Activated T-helper 17 cell treated with anti-CD3 and anti-CD28 coated beads, Interleukin-2, amount 50 U/mL, for 72 hours (primary cell): ENCODE results near the gene SRP68. TPM values are rescaled to one million over a fixed set of nuclear protein-coding genes. Genes with fewer than 3 reads are reported as not detected.
"Not testable (repeated sequence)": the region's sequence is repeated elsewhere in the genome, so short reads cannot be mapped to it uniquely, and the experiment has no call there.

Experiments used
- ATAC-seq: fragments of 150-1000 bp; cut with Tn5 transposase; replicated peaks from 2 replicates; pipeline ENCODE4 v1.10.0; 2021; ENCODE audit warnings: mild to moderate bottlenecking, moderate library complexity
- H3K27ac Mint-ChIP-seq: one replicate; pipeline ENCODE4 v1.8.0; 2022; ENCODE audit warnings: mixed read lengths
- H3K27me3 Mint-ChIP-seq: one replicate; pipeline ENCODE4 v1.8.0; 2022; ENCODE audit warnings: mixed read lengths
- H3K36me3 Mint-ChIP-seq: one replicate; pipeline ENCODE4 v1.8.0; 2022; ENCODE audit warnings: low read depth, mild to moderate bottlenecking, mixed read lengths
- H3K4me1 Mint-ChIP-seq: one replicate; pipeline ENCODE4 v1.8.0; 2022; ENCODE audit warnings: mixed read lengths
- H3K4me3 Mint-ChIP-seq: one replicate; pipeline ENCODE4 v1.8.0; 2022; ENCODE audit warnings: mild to moderate bottlenecking, mixed read lengths
- H3K9me3 Mint-ChIP-seq: one replicate; pipeline ENCODE4 v1.8.0; 2022; ENCODE audit warnings: mixed read lengths
- total RNA-seq, 2 donors: library from RNA; stranded (reverse); gene quantifications; one replicate each; pipeline ENCODE4 v1.2.3, GENCODE V29; 2022

Gene SRP68
- total RNA-seq, 2 donors from 2014 or later, result 109 to 117 TPM

- ATAC-seq, result no peak
- Mint-ChIP-seq H3K4me1 (peaks cover 30% of the 10 kb centered on the region), H3K9me3 (no peaks in the 10 kb centered on the region), H3K27me3 (no peaks in the 10 kb centered on the region), H3K36me3 (peaks cover 99% of the 10 kb centered on the region), H3K4me3 (peak overlapping the region; percentile 21), H3K27ac (peak overlapping the region; percentile 81)
Observed at GRCh38 chr17:76049239-76049638, 23.1 kb downstream of the SRP68 start.

GRCh38 chr17:76048711-76049110 lies 23.6 kb downstream of the SRP68 start:
- peaks cover 99% of the 10 kb centered on the region for H3K36me3 Mint-ChIP-seq
- ATAC-seq, result peak; percentile 39
- H3K4me1 Mint-ChIP-seq, result peaks cover 25% of the 10 kb centered on the region
- H3K4me3 Mint-ChIP-seq, result peak overlapping the region; percentile 21
- no peaks in the 10 kb centered on the region for H3K27me3 Mint-ChIP-seq
- no peaks in the 10 kb centered on the region for H3K9me3 Mint-ChIP-seq
- peak overlapping the region; percentile 81 for H3K27ac Mint-ChIP-seq

- no peak for ATAC-seq
- H3K36me3 Mint-ChIP-seq, result peaks cover 99% of the 10 kb centered on the region
- H3K4me1 Mint-ChIP-seq, result peaks cover 20% of the 10 kb centered on the region
- H3K27me3 Mint-ChIP-seq, result no peaks in the 10 kb centered on the region
- H3K9me3 Mint-ChIP-seq, result no peaks in the 10 kb centered on the region
- H3K27ac Mint-ChIP-seq, result peak overlapping the region; percentile 81
- no peak overlapping the region for H3K4me3 Mint-ChIP-seq
Observed at GRCh38 chr17:76048025-76048605, 24.2 kb downstream of the SRP68 start.

GRCh38 chr17:76046064-76046463 lies 26.3 kb downstream of the SRP68 start:
- no peak overlapping the region for H3K27ac Mint-ChIP-seq
- H3K27me3 Mint-ChIP-seq, result no peaks in the 10 kb centered on the region
- peaks cover 99% of the 10 kb centered on the region for H3K36me3 Mint-ChIP-seq
- peaks cover 15% of the 10 kb centered on the region for H3K4me1 Mint-ChIP-seq
- H3K4me3 Mint-ChIP-seq, result no peak overlapping the region
- no peaks in the 10 kb centered on the region for H3K9me3 Mint-ChIP-seq
- ATAC-seq, result no peak

- not testable (repeated sequence) for ATAC-seq, H3K9me3 Mint-ChIP-seq, H3K4me1 Mint-ChIP-seq, H3K27me3 Mint-ChIP-seq, H3K4me3 Mint-ChIP-seq
- Mint-ChIP-seq H3K27ac (peak overlapping the region; percentile 52), H3K36me3 (peaks cover 99% of the 10 kb centered on the region)
Observed at GRCh38 chr17:76044475-76045007, 27.8 kb downstream of the SRP68 start.

GRCh38 chr17:76042868-76043267 lies 29.4 kb downstream of the SRP68 start:
- H3K9me3 Mint-ChIP-seq, H3K4me3 Mint-ChIP-seq, ATAC-seq, H3K27ac Mint-ChIP-seq, H3K4me1 Mint-ChIP-seq, H3K27me3 Mint-ChIP-seq: not testable (repeated sequence)
- H3K36me3 Mint-ChIP-seq, result peaks cover 99% of the 10 kb centered on the region

GRCh38 chr17:76040376-76040775 lies 31.9 kb downstream of the SRP68 start:
- no peak overlapping the region for H3K27ac Mint-ChIP-seq
- no peak overlapping the region for H3K4me3 Mint-ChIP-seq
- no peak for ATAC-seq
- H3K27me3 Mint-ChIP-seq, result no peaks in the 10 kb centered on the region
- H3K9me3 Mint-ChIP-seq, result no peaks in the 10 kb centered on the region
- H3K36me3 Mint-ChIP-seq, result peaks cover 76% of the 10 kb centered on the region
- H3K4me1 Mint-ChIP-seq, result no peaks in the 10 kb centered on the region

- no peak for ATAC-seq
- Mint-ChIP-seq H3K4me3 (no peak overlapping the region), H3K36me3 (peaks cover 63% of the 10 kb centered on the region), H3K4me1 (no peaks in the 10 kb centered on the region), H3K27ac (peak overlapping the region; percentile 0), H3K27me3 (no peaks in the 10 kb centered on the region), H3K9me3 (no peaks in the 10 kb centered on the region)
Observed at GRCh38 chr17:76039121-76039520, 33.2 kb downstream of the SRP68 start.

GRCh38 chr17:76038050-76038449 lies 34.3 kb downstream of the SRP68 start:
- Mint-ChIP-seq H3K27ac (no peak overlapping the region), H3K36me3 (peaks cover 52% of the 10 kb centered on the region), H3K4me1 (no peaks in the 10 kb centered on the region), H3K4me3 (no peak overlapping the region), H3K27me3 (no peaks in the 10 kb centered on the region), H3K9me3 (no peaks in the 10 kb centered on the region)
- ATAC-seq, result no peak

GRCh38 chr17:76036497-76037261 lies 35.6 kb downstream of the SRP68 start:
- H3K36me3 Mint-ChIP-seq, result peaks cover 39% of the 10 kb centered on the region
- H3K27me3 Mint-ChIP-seq, result no peaks in the 10 kb centered on the region
- H3K27ac Mint-ChIP-seq, result no peak overlapping the region
- no peak overlapping the region for H3K4me3 Mint-ChIP-seq
- H3K4me1 Mint-ChIP-seq, result no peaks in the 10 kb centered on the region
- no peak for ATAC-seq
- H3K9me3 Mint-ChIP-seq, result no peaks in the 10 kb centered on the region

GRCh38 chr17:76034428-76035350 lies 37.6 kb downstream of the SRP68 start:
- Mint-ChIP-seq H3K9me3 (no peaks in the 10 kb centered on the region), H3K4me3 (no peak overlapping the region), H3K27ac (no peak overlapping the region), H3K36me3 (peaks cover 19% of the 10 kb centered on the region), H3K4me1 (peaks cover 2% of the 10 kb centered on the region), H3K27me3 (no peaks in the 10 kb centered on the region)
- ATAC-seq, result no peak

GRCh38 chr17:76033139-76033538 lies 39.2 kb downstream of the SRP68 start:
- Mint-ChIP-seq H3K27me3 (no peaks in the 10 kb centered on the region), H3K36me3 (peaks cover 3% of the 10 kb centered on the region), H3K4me1 (peaks cover 3% of the 10 kb centered on the region), H3K27ac (peak overlapping the region; percentile 7), H3K9me3 (no peaks in the 10 kb centered on the region), H3K4me3 (no peak overlapping the region)
- ATAC-seq, result no peak

GRCh38 chr17:76032780-76033108 lies 39.6 kb downstream of the SRP68 start:
- Mint-ChIP-seq H3K9me3 (no peaks in the 10 kb centered on the region), H3K27ac (no peak overlapping the region), H3K4me3 (no peak overlapping the region), H3K4me1 (peaks cover 3% of the 10 kb centered on the region), H3K27me3 (no peaks in the 10 kb centered on the region), H3K36me3 (no peaks in the 10 kb centered on the region)
- ATAC-seq, result no peak

- H3K27me3 Mint-ChIP-seq, result no peaks in the 10 kb centered on the region
- no peak overlapping the region for H3K4me3 Mint-ChIP-seq
- ATAC-seq, result no peak
- no peak overlapping the region for H3K27ac Mint-ChIP-seq
- H3K9me3 Mint-ChIP-seq, result no peaks in the 10 kb centered on the region
- H3K36me3 Mint-ChIP-seq, result no peaks in the 10 kb centered on the region
- peaks cover 3% of the 10 kb centered on the region for H3K4me1 Mint-ChIP-seq
Observed at GRCh38 chr17:76032073-76032779, 40.1 kb downstream of the SRP68 start.
